Measurements from ENCODE around the gene ITGA11.

ITGA11 gene

DNA sequence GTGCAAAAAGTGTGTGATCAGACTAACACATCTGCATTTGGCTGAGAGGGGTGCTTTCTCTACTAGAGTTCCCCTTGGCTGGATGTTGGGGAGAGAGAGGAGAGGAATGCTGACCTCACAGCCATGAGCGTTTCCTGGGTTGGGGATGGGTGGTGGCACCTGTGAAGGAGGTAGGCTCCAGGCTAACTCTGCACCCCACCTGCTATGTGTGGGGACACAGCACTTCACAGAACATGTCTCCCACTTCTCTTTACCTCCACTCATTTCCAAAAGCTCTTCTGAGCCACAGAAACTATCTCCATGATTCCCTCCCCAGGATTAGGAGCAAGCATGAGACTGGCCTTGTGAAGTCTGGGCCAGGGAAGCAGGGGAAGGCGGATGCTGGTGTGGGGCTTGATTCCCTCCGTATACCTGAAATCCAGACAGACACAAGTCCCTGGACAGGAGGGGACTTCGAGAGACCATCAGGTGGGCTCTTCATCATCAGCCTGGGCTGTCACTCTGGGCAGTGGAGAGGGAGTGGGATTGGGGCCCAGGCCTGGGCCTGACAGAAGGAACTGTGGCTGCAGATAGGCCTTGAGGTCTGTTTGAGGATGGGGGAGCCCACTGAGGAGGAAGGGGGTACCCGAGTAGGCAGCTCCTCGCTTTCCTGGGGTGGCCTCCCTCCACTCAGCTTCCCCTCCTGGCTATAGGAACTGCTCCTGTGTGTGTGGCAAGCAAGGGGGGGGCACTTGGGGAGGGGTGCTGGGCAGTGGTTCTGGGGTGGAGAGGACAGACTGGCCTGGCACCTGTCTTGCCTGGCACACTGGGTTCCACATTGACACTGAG, 113.7 kb downstream of the ITGA11 start:
- H3K36me3 Mint-ChIP-seq (ENCODE audit: low read depth), result no peaks in the 10 kb centered on the region
- no peaks in the 10 kb centered on the region for H3K4me1 Mint-ChIP-seq (ENCODE audit: low read depth)
- no peak overlapping the region for H3K27ac Mint-ChIP-seq

DNA sequence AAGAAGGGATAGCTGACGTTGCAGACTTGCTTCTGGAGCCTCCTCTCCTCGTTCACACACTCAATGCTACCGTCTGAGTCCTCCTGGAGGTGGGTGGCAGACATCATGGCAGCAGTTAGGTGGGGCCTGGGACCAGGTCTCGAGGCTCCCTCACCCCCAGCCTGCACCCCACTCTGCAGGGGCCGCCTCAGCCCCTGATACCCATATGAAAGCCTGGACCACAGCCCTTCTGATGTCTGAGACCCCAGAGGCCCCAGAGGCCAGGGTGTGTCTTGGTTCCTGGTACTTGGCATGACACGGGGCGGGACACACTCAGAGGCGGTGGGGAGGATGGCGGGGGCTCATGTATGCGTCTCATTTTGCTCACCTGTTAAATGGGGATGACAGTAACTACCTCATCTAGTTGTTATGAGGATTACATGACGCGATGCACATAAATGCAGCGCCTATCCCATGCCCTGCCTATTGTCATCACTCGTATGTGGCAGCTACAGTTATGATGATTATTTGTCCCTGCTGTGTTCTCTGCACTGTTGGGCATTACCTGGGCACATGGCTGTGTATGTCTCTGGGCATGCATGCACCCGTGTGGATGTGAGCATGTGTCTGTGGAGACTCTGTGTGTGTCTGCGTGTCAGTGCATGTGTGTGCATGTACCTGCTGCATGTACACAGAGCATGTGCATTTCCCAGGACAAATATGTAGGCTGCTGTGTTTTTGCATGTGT, 114.5 kb downstream of the ITGA11 start:
- Mint-ChIP-seq H3K4me3 (no peak overlapping the region), H3K9me3 (no peaks in the 10 kb centered on the region), H3K27me3 (ENCODE audit: low read depth) (peaks cover 16% of the 10 kb centered on the region), H3K27ac (no peak overlapping the region), H3K4me1 (ENCODE audit: low read depth) (no peaks in the 10 kb centered on the region), H3K36me3 (ENCODE audit: low read depth) (no peaks in the 10 kb centered on the region)

More for the DNA sequence above, 113.7 kb downstream of the ITGA11 start:
- no peaks in the 10 kb centered on the region for H3K9me3 Mint-ChIP-seq
- peaks cover 21% of the 10 kb centered on the region for H3K27me3 Mint-ChIP-seq (ENCODE audit: low read depth)
- H3K4me3 Mint-ChIP-seq, result no peak overlapping the region

DNA sequence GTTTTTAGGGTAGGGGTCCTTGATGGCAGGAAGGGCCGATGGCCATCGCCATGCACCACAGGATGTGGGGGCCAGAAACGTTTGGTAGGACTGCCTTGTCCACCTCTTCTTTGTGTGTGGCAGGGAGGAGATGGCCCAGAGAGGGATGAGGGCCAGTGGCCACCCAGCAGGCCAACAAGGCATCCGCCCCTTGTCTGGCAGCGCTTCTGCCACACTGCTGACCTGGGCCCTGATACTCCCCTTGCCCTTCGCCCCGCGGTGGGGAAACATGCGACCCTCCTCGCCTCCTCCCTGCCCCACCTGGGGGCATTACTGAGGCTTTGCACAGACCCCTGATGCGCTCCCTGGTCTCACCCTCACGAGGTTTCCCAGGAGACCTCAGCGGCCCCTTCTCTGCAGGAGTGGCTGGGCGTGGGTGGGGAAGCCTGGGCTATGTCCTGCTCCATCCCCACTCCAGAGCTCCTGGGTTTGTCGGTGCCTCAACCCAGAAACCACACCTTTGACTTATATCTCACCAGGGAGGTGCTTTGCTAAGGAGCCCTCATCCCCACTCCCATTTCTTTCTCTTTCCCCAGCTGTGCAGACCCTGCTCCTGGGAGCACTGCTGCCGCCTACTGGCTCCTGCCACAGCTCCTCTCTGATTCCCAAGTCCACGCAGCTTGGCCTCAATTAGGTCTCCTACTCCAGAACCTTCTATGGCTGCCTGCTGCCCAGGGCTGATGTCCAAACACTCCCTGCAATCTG, 115.7 kb downstream of the ITGA11 start:
- H3K27me3 Mint-ChIP-seq (ENCODE audit: low read depth), result peaks cover 7% of the 10 kb centered on the region
- H3K4me3 Mint-ChIP-seq, result no peak overlapping the region
- H3K4me1 Mint-ChIP-seq (ENCODE audit: low read depth), result no peaks in the 10 kb centered on the region
- H3K27ac Mint-ChIP-seq, result no peak overlapping the region
- H3K9me3 Mint-ChIP-seq, result no peaks in the 10 kb centered on the region
- H3K36me3 Mint-ChIP-seq (ENCODE audit: low read depth), result no peaks in the 10 kb centered on the region

DNA sequence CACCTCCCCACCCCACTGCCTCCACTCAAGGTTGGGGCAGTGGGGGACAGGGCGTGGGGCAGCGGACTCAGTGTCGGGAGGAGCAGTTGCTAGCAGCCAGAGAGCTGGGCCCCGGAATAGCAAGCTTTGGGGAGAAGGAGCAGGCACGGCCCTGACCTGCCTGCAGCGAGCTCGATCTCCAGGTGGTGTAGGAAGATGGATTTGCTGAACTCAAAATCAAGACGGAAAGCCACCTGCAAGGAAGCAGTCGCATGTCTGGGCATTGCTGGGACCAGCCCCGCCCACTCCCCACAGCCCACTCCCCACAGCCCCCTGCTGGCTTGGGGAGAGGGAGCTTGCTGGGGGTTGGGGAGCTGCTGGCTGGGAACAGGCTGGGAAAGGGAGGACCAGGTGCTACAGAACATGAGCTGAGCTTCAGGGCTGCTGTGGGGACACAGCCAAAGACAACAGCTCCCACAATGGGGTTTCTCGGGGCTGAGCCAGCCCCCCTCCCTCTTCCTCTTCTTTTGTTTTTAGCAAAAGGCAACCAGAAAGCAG, 116.4 kb downstream of the ITGA11 start:
- Mint-ChIP-seq H3K36me3 (ENCODE audit: low read depth) (no peaks in the 10 kb centered on the region), H3K4me1 (ENCODE audit: low read depth) (no peaks in the 10 kb centered on the region), H3K9me3 (no peaks in the 10 kb centered on the region), H3K27ac (no peak overlapping the region), H3K27me3 (ENCODE audit: low read depth) (peaks cover 7% of the 10 kb centered on the region), H3K4me3 (no peak overlapping the region)

DNA sequence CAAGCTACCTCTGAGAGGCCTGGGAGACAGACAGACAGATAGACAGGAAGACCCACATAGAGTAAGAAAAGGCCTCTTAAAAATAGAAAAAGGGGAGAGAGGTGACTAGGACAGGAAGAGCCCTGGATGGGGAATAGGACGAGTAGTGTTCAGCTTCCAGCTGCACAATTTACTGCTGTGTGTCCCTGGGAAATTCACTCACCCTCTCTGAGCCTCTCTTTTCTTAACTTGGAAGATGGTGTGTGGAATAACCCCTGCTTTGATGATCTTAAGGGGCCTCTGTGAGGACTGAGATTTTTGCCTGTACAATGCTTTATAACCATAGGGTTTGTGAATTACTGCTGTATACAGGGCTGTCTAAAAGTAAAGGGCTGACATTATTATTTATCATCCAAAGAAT, 116.9 kb downstream of the ITGA11 start:
- H3K9me3 Mint-ChIP-seq, result no peaks in the 10 kb centered on the region
- no peaks in the 10 kb centered on the region for H3K36me3 Mint-ChIP-seq (ENCODE audit: low read depth)
- peaks cover 7% of the 10 kb centered on the region for H3K27me3 Mint-ChIP-seq (ENCODE audit: low read depth)
- no peak overlapping the region for H3K27ac Mint-ChIP-seq
- H3K4me1 Mint-ChIP-seq (ENCODE audit: low read depth), result no peaks in the 10 kb centered on the region
- no peak overlapping the region for H3K4me3 Mint-ChIP-seq

DNA sequence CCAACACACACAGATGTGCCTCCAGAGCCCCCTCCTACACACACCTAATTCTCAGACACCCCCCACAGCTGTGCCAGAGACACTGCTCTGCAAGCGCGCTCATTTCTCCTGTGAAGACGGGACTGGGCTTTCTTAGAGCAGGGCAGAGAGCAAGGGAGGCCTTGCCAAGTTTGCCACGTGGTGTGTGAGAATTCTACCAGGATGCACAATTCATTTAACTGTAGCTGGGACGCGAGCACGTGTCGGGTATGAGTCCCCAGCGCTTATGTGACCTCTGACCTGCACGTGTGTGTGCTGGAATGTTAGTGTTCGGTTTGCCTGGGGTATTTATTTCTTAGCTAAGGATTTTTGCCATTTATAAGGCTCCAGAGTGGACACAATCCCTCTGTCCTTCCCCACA, 117.4 kb downstream of the ITGA11 start:
- Mint-ChIP-seq H3K4me3 (no peak overlapping the region), H3K36me3 (ENCODE audit: low read depth) (no peaks in the 10 kb centered on the region), H3K4me1 (ENCODE audit: low read depth) (no peaks in the 10 kb centered on the region), H3K27ac (no peak overlapping the region), H3K9me3 (no peaks in the 10 kb centered on the region), H3K27me3 (ENCODE audit: low read depth) (peaks cover 7% of the 10 kb centered on the region)

DNA sequence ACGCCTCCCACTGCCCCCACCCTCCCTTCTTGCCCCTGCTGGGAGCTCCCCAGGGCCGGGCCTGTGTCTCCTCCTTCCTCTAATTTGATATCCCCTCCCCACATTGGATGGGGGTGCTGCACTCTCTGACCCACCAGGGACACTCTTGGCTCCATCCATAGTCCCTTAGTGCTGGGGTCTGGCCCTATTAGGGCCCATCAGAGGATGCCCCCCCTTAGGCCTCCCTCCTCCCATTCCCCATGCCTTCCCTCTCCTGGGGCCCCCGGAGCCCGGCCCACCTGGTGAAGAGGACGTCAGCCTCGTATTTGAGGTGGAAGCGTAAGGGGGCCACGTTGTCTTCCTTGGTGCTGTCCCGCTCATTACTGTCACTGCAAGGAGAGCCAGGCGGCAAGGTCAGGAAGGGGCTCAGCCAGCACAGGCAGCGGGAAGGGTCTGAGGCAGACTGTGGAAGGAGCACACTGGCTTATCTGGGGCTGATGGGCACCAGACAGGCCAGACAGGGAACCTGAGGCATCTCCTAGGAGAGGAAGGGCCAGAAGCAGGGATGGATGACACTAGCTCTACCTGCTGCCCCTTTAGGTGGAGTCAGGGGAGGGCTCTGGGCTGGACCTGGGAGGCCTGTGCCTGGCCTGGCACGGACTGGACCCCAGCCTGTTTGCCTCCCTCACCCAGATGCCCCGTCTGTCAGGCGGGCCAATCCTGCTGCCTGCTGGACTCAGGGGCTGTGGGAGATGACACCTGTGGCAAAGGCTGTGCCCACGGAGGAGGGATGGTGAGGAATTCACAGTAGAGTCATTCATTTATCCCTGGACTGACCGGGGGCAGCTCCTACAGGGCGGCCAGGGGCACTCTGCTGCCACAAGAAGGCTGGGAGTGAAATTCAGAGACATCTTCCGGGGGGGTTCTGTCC, 118.2 kb downstream of the ITGA11 start:
- Mint-ChIP-seq H3K4me1 (ENCODE audit: low read depth) (no peaks in the 10 kb centered on the region), H3K27me3 (ENCODE audit: low read depth) (peaks cover 7% of the 10 kb centered on the region), H3K27ac (no peak overlapping the region), H3K9me3 (no peaks in the 10 kb centered on the region), H3K36me3 (ENCODE audit: low read depth) (no peaks in the 10 kb centered on the region), H3K4me3 (no peak overlapping the region)

DNA sequence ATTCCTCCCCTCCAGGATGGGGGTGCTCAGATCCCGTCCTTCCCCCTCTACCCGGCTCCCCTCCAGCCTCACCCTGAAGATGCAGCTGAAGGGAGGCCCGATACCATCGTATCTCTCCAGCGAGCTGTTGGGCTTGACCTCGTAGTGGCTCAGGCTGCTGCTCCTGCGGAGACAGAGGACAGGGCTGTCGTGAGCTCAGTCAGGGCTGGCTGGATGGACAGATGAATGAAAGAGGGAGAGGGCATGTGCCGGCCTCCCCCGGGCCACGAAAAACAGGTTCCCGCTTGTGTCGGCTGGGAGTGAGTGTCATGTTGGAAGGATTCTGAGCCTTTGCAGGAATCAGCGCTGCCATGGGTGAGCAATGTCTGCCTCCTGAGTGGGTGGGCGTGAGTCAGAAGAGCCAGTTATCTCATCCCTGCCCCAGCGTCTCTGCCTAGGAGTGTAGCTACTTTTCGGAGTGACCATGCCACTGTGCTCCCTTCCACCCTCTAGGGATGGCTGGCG, 119.2 kb downstream of the ITGA11 start:
- Mint-ChIP-seq H3K9me3 (no peaks in the 10 kb centered on the region), H3K4me3 (no peak overlapping the region), H3K27ac (no peak overlapping the region), H3K27me3 (ENCODE audit: low read depth) (peaks cover 12% of the 10 kb centered on the region), H3K4me1 (ENCODE audit: low read depth) (no peaks in the 10 kb centered on the region), H3K36me3 (ENCODE audit: low read depth) (no peaks in the 10 kb centered on the region)

DNA sequence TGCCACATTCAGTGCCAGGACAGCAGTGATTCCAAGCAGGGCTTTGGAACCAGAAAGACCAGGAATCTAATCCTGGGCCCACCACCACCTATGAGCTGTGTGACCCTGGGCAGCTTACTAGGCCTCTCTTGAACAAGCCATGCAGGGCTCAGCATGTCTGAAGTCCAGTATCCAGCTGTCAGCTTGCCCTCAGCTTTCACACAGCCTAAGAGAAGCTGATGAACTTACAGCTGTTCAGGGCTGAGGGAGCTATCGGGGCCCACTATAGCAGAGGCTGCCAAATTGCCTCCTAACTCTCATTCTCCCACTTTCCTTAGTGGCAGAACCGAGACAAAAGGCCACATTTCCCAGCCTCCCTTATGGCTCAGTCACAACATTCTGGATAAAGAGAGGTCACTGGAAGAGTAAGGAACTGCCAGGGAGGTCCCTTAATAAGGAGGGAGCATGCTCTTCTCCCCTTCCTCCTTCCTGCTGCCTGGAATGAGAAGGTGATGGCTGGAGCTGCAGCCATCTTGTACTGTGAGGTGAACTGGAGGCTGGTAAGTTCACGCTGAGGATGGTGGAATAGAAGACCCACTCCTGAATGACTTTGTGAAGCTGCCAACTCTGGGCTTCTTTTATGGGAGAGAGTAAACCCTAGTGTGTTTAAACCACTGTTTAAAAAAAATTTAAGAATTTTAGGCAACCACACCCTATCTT, 120.0 kb downstream of the ITGA11 start:
- Mint-ChIP-seq H3K4me1 (ENCODE audit: low read depth) (no peaks in the 10 kb centered on the region), H3K27ac (no peak overlapping the region), H3K36me3 (ENCODE audit: low read depth) (no peaks in the 10 kb centered on the region), H3K4me3 (no peak overlapping the region), H3K9me3 (no peaks in the 10 kb centered on the region), H3K27me3 (ENCODE audit: low read depth) (peaks cover 12% of the 10 kb centered on the region)

DNA sequence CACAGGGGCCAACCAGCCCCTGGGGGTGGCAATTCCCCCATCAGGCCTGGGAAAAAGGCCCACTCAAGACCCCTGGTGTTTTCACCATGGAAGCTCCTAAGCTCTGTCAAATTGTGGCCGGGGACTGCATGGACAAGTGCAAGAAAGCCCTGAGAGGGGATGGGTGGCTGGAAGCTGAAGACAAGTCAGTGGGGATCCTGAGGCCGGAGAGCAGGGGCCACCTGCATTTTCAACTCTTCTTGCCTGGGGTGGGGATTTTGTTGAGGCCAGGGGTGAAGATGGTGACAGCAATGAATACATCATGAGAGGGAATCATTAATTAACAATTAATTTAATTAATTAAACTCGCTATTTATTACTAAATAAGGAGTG, 120.5 kb downstream of the ITGA11 start:
- Mint-ChIP-seq H3K27ac (no peak overlapping the region), H3K4me1 (ENCODE audit: low read depth) (peaks cover 4% of the 10 kb centered on the region), H3K27me3 (ENCODE audit: low read depth) (peaks cover 12% of the 10 kb centered on the region)

DNA sequence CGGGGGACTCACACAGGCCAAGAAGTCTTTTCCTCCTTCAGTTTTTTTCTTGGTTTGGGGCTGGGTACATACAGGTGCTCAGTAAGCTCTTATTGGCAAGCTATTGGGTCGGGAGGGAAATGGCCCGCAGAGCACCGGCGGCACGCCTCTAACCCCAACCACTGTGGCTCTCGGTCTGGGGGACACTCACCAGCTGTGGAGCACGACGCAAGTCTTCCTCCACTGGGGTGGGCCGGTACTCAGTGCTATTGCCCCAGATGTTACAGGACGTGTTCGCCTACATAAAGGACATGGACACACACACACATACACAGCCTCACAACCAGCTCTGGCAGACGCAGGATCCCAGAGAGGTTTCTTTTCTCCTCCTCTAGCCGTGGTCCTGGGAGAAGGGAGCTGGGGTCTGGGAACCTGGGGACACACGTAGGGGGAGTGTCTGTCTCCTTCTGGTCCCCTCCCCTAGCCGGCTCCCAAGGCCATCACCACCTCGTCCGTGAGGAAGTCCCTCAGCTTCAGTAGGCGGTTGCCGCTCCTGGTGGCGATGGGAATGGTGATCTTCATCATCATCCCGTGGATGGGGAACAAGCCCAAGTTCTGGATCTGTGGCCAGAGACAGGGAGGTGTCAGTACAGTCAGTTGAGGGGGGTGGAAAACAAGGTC, 121.0 kb downstream of the ITGA11 start:
- H3K4me3 Mint-ChIP-seq, result no peak overlapping the region
- peaks cover 9% of the 10 kb centered on the region for H3K4me1 Mint-ChIP-seq (ENCODE audit: low read depth)
- no peaks in the 10 kb centered on the region for H3K36me3 Mint-ChIP-seq (ENCODE audit: low read depth)
- H3K27ac Mint-ChIP-seq, result no peak overlapping the region
- peaks cover 12% of the 10 kb centered on the region for H3K27me3 Mint-ChIP-seq (ENCODE audit: low read depth)
- no peaks in the 10 kb centered on the region for H3K9me3 Mint-ChIP-seq

More for the DNA sequence above, 120.5 kb downstream of the ITGA11 start:
- no peaks in the 10 kb centered on the region for H3K9me3 Mint-ChIP-seq
- no peaks in the 10 kb centered on the region for H3K36me3 Mint-ChIP-seq (ENCODE audit: low read depth)
- no peak overlapping the region for H3K4me3 Mint-ChIP-seq

DNA sequence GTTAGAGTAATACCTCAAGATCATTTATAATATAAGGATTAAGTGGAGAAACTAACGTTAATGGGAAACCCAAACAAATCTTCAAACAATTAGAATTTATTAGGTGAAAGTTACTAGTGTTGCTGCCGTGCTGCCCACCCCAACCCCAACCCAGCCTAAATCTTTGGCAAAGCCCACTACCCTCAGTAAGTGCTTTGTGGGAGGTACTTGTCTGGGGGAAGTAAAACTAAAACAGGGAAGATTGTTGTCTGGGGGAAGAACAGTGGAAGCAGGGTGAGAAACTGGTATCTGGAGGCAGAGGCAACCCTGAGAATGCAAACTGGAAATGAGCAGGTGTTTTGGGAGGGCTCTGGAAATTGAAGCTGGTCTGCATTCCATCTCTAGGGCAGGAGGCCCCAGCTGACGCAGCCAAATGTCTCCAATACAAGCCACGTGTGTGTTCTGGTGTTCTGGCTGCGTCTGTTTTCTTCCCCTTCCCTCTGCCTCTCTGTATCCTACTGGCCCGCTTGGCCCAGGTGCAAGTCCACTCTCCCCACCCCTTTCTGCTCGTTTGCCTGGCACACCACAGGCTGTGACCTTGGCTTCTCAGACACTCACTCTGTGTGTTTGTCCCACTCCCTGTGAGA, 121.7 kb downstream of the ITGA11 start:
- H3K27ac Mint-ChIP-seq, result no peak overlapping the region
- H3K27me3 Mint-ChIP-seq (ENCODE audit: low read depth), result peaks cover 12% of the 10 kb centered on the region
- no peak overlapping the region for H3K4me3 Mint-ChIP-seq
- peaks cover 9% of the 10 kb centered on the region for H3K4me1 Mint-ChIP-seq (ENCODE audit: low read depth)
- H3K9me3 Mint-ChIP-seq, result no peaks in the 10 kb centered on the region
- no peaks in the 10 kb centered on the region for H3K36me3 Mint-ChIP-seq (ENCODE audit: low read depth)
